Gastrocnemius medialis (tissue), 4 donors: ENCODE measurements around the gene PHLDB2. TPM values are rescaled to one million over a fixed set of nuclear protein-coding genes. Genes with fewer than 3 reads are reported as not detected.

Source experiments
- ATAC-seq, 2 donors: fragments of 150-250 bp; one replicate each; pipeline ENCODE4 v1.9.1; 2016
- DNase-seq, 2 donors: peaks; one replicate each; pipeline ENCODE4 v3.0.0-alpha.2; 2019
- H3K27ac ChIP-seq, 4 donors: fragments of 200-600 bp; sonication (generic); 1 replicate in 1 of 4; 2 replicates in 3 of 4; pipeline ENCODE4 v1.5.1; 2016 to 2018; ENCODE audit warnings: mild to moderate bottlenecking in 2 of 4, moderate library complexity in 1 of 4
- H3K27me3 ChIP-seq, 3 donors: fragments of 200-600 bp; sonication (generic) in 2 of 3; 1 replicate in 1 of 3; 2 replicates in 2 of 3; pipeline versions ENCODE4 v1.5.1 to v1.6.0; 2016 to 2019; ENCODE audit warnings: mild to moderate bottlenecking in 1 of 3, moderate library complexity in 1 of 3
- H3K36me3 ChIP-seq, 2 donors: fragments of 200-600 bp; sonication (generic) in 1 of 2; one replicate each; pipeline ENCODE4 v1.5.1; 2017 to 2018
- H3K4me1 ChIP-seq, 2 donors: fragments of 200-600 bp; sonication (generic) in 1 of 2; one replicate each; pipeline ENCODE4 v1.5.1; 2016 to 2017; ENCODE audit warnings: mild to moderate bottlenecking in 2 of 2
- H3K4me3 ChIP-seq, 4 donors: fragments of 200-600 bp; sonication (generic) in 3 of 4; 1 replicate in 1 of 4; 2 replicates in 3 of 4; pipeline ENCODE4 v1.5.1; 2016 to 2019; ENCODE audit warnings: mild to moderate bottlenecking in 2 of 4
- H3K9me3 ChIP-seq, 3 donors: fragments of 200-600 bp; sonication (generic) in 2 of 3; 1 replicate in 1 of 3; 2 replicates in 2 of 3; pipeline ENCODE4 v1.5.1; 2016 to 2019
- CTCF ChIP-seq, 5 experiments: fragments of 450-650 bp in 3 of 5; fragments of 200-600 bp in 2 of 5; sonication (generic) in 2 of 5; IDR thresholded peaks in 4 of 5; conservative IDR thresholded peaks in 1 of 5; 1 replicate in 4 of 5; 2 replicates in 1 of 5; pipeline ENCODE4 v1.5.1; 2016 to 2019; ENCODE audit warnings: antibody characterized with exemption in 5 of 5, mild to moderate bottlenecking in 3 of 5, moderate library complexity in 3 of 5
- POLR2A ChIP-seq, 2 donors: fragments of 450-650 bp; IDR thresholded peaks; one replicate each; pipeline ENCODE4 v1.6.1; 2017; ENCODE audit warnings: antibody characterized with exemption in 2 of 2, mild to moderate bottlenecking in 2 of 2, moderate library complexity in 2 of 2
- in situ Hi-C, 4 donors: fragments of 200-750 bp; cut with MboI; loops; one replicate each; pipeline versions ENCODE4 v1.15.0 to v1.8.0; 2017; ENCODE audit warnings: low sequenced_read_pairs in 4 of 4
- intact Hi-C: fragments of 100-400 bp; cut with DNase I; formaldehyde crosslinking; loops from one replicate; pipeline ENCODE4 v1.15.1; 2023; ENCODE audit warnings: low total_unique reads
- total RNA-seq, 4 donors: library from RNA; depleted of rRNA; stranded (reverse); fragments of >200 nt; gene quantifications; one replicate each; pipeline versions ENCODE4 v1.1.0 to v1.2.3, GENCODE V29; 2016

PHLDB2 gene
- 1 to 10 TPM; 3.0 to 7.2 (median 4.0) TPM for total RNA-seq

DNA sequence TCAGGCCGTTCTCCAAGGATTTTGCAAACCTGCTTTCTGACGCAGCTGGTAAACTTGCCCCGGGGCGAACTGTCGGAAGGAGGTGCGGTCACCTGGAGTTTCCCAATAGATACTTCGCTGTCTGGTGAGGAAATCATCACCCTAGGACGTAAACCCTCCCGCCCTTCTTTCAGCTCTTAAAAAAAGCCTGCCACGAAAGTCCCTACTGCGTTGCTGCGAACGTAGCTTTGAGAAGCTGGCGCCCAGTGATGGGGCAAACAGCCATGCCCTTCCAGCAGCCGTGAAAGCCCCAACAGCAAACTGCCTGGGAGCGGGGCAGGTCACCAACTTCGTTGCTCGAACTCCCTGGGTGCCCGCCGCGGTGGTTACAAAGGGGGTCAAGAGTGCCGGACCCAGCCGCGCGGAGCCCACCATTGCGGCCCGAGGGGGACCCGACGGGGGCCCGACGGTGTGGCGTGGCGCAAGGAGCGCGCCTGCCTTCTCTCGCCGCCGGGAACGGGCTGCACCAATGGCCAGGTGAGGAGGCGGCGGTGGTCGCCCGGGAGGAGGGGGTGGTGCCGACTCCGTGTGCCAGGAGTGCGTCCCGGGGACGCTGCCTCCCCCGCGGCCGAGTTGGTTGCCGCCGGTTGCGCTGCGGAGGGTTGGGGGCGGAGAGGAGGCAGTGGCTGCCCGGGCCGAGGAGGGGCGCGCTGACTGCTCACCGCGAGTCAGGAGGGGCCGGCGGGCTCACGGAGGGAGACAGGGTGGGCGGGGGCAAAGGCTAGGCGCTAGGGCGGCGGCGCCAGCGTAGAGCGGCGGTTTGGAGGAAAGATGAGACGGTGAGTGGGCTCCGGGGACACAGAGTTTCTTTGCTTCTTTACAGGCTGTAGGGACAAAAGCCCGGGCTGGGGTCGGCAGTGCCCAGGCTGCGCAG, at the start of gene PHLDB2:
Gene PHLDB2 (plus strand): TSS at position 205 of the 913 bp plus-strand sequence. CDS start 24,813 bp downstream, outside the sequence.
- intact Hi-C loops (no loop called here), in situ Hi-C loops (loop anchor here in 1 of 4 donors (10.0 kb wide), 1 partner anchor 145 kb away; no protein-coding TSS in a partner anchor)
- Histone ChIP-seq H3K9me3 (no peaks in the 10 kb centered on the region), H3K27ac (peak within 1 kb of the TSS; percentile 77 to 86 (median 81)), H3K36me3 (no peaks in the 10 kb centered on the region), H3K27me3 (peaks cover 25 to 46% (median 39%) of the 10 kb centered on the region in 3 donors), H3K4me1 (peaks cover 0 to 14% of the 10 kb centered on the region in 2 donors), H3K4me3 (peak within 1 kb of the TSS; percentile 57 to 73 (median 66))
- peak; percentile 24 to 39 for DNase-seq
- no peak for TF ChIP-seq CTCF (IDR thresholded peaks at IDR 0.05 in 4 of 5, conservative IDR thresholded peaks at IDR 0.05 in 1 of 5)
- TF ChIP-seq POLR2A (IDR thresholded peaks at IDR 0.05), result peak in 1 of 2 donors; percentile 20
- ATAC-seq, result peak; percentile 50 to 51

DNA sequence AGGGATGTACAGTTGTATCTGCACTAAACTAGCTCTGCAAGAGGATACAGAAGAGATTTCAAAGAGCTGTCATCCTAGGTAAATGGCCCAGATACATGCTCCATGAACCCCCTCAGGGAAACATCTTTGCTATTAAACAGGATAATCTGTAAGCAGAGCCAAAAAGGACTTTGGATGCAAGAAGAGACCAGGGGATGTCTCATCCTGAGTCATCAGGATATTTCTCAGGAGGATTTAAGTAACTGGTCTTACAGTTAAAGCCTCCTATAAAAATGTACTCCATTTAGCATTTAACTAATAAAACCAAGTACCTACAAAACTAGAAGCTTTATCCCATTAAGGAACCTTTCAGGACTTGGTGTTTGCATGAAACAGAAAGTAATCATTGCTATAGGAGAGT, 48.2 kb upstream of the PHLDB2 start:
- intact Hi-C loops (no loop called here), in situ Hi-C loops (no loop called here)
- no peak for TF ChIP-seq CTCF (IDR thresholded peaks at IDR 0.05 in 4 of 5, conservative IDR thresholded peaks at IDR 0.05 in 1 of 5)
- TF ChIP-seq POLR2A (IDR thresholded peaks at IDR 0.05), result no peak
- Histone ChIP-seq H3K4me1 (peaks cover 0 to 3% of the 10 kb centered on the region in 2 donors), H3K27me3 (no peaks in the 10 kb centered on the region), H3K9me3 (no peaks in the 10 kb centered on the region), H3K4me3 (no peak overlapping the region), H3K27ac (no peak overlapping the region), H3K36me3 (no peaks in the 10 kb centered on the region)
- ATAC-seq (no peak), DNase-seq (no peak)

DNA sequence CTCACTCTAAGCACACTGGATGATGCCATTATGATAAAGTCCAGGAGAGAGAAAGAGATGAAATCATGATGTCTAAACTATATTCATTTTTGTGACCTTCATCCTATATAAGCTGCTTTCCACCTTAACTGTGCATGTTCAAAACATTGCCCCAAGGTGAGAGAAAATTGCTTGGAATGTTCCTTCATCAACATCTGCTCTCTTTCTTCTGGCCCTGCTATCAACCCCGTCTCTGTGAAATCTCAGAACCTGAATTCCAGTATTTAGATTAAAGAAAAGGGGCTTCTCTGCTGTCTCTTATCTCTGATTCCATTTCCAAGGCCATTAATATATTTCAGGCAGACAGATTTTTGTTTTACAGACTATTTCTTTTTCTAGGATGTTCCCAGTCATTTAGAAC, 47.3 kb upstream of the PHLDB2 start:
- intact Hi-C loops (no loop called here), in situ Hi-C loops (no loop called here)

DNA sequence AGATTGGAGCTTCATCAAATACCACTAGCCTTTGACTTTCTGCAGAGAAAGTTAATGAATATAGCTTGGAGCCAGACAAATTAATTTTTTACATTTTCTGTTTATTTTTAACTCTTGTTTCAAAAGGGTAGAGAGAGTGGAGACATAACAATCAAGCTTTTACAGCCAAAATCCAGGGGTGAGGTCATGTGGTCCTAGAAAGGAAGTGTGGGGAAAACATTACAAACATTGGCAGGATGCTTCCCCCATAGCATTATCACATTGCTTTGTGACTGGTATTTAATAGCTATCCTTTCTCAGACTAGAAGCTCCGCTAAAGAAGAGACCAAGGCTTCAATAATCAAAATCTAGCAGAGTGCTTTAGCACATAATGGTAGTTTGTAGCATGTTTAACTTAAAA, 46.4 kb upstream of the PHLDB2 start:
- no peaks in the 10 kb centered on the region for H3K36me3 ChIP-seq
- H3K4me1 ChIP-seq, result peaks cover 0 to 3% of the 10 kb centered on the region in 2 donors
- H3K27ac ChIP-seq, result no peak overlapping the region
- TF ChIP-seq POLR2A (IDR thresholded peaks at IDR 0.05), result no peak
- TF ChIP-seq CTCF (IDR thresholded peaks at IDR 0.05 in 4 of 5, conservative IDR thresholded peaks at IDR 0.05 in 1 of 5), result no peak
- H3K4me3 ChIP-seq, result no peak overlapping the region
- intact Hi-C loops, result no loop called here
- DNase-seq, result no peak
- no peaks in the 10 kb centered on the region for H3K27me3 ChIP-seq
- in situ Hi-C loops, result no loop called here
- no peaks in the 10 kb centered on the region for H3K9me3 ChIP-seq
- ATAC-seq, result no peak

More for the DNA sequence above, 47.3 kb upstream of the PHLDB2 start:
- ATAC-seq (no peak), DNase-seq (no peak)
- Histone ChIP-seq H3K4me3 (no peak overlapping the region), H3K27ac (no peak overlapping the region), H3K9me3 (no peaks in the 10 kb centered on the region), H3K4me1 (peaks cover 0 to 3% of the 10 kb centered on the region in 2 donors), H3K36me3 (no peaks in the 10 kb centered on the region), H3K27me3 (no peaks in the 10 kb centered on the region)
- TF ChIP-seq POLR2A (IDR thresholded peaks at IDR 0.05), result no peak

DNA sequence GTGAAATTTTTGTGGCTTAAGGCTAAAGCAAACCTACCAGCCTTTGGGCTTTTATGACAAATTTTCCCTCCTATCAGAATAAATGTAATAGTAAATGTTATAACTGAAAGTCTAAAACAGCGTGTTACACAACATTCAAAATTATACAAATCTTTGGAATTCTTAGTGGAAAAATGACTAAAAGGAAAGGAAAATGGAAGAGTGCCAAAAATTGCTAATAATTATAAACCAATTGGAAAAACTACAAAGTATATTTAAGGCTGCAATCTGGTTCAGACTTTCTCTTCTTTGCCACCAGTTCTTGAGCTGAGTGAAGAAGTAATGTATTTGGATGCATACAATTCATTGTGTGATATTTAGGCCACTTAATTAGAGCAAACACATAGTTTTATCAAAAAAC, 45.6 kb upstream of the PHLDB2 start:
- intact Hi-C loops, result no loop called here
- no peak overlapping the region for H3K4me3 ChIP-seq
- H3K27ac ChIP-seq, result no peak overlapping the region
- no peaks in the 10 kb centered on the region for H3K9me3 ChIP-seq
- DNase-seq (no peak), ATAC-seq (no peak)
- H3K36me3 ChIP-seq, result no peaks in the 10 kb centered on the region
- no peak for TF ChIP-seq POLR2A (IDR thresholded peaks at IDR 0.05)
- no peak for TF ChIP-seq CTCF (IDR thresholded peaks at IDR 0.05 in 4 of 5, conservative IDR thresholded peaks at IDR 0.05 in 1 of 5)
- in situ Hi-C loops, result no loop called here
- H3K27me3 ChIP-seq, result no peaks in the 10 kb centered on the region
- H3K4me1 ChIP-seq, result peaks cover 0 to 3% of the 10 kb centered on the region in 2 donors
